Astrocyte (in vitro differentiated cells and primary cell): ENCODE measurements around the gene WBP1L. TPM values are rescaled to one million over a fixed set of nuclear protein-coding genes. Genes with fewer than 3 reads are reported as not detected.

Experiments
- DNase-seq: peaks from one replicate; pipeline ENCODE4 v3.0.0-alpha.2; 2010; ENCODE audit warnings: low read depth
- FAIRE-seq: peaks from 2 replicates; lab custom pipeline; 2011; peaks lifted over from hg19 to GRCh38; lab: Jason Lieb, UNC
- H2AFZ ChIP-seq: 2 replicates; pipeline ENCODE4 v1.6.0; 2012; ENCODE audit warnings: low read depth, low read length, inconsistent platforms
- H3K27ac ChIP-seq: 2 replicates; pipeline ENCODE4 v1.5.1; 2011; ENCODE audit warnings: low read depth, low read length, inconsistent platforms
- H3K27me3 ChIP-seq: 2 replicates; pipeline ENCODE4 v1.6.0; 2011; ENCODE audit warnings: low read length, inconsistent platforms; ENCODE audit not compliant: insufficient read depth
- H3K36me3 ChIP-seq: 2 replicates; pipeline ENCODE4 v1.5.1; 2011; ENCODE audit warnings: low read length, inconsistent platforms; ENCODE audit not compliant: insufficient read depth
- H3K4me1 ChIP-seq: 2 replicates; pipeline ENCODE4 v1.5.1; 2011; ENCODE audit warnings: low read length, inconsistent platforms; ENCODE audit not compliant: insufficient read depth
- H3K4me2 ChIP-seq: 2 replicates; pipeline ENCODE4 v1.6.0; 2012; ENCODE audit warnings: low read length, inconsistent platforms
- H3K4me3 ChIP-seq: 2 replicates; pipeline ENCODE4 v1.5.1; 2011; ENCODE audit warnings: low read depth, mild to moderate bottlenecking, low read length, inconsistent platforms; ENCODE audit not compliant: insufficient read depth
- H3K79me2 ChIP-seq: 2 replicates; pipeline ENCODE4 v1.6.0; 2012; ENCODE audit warnings: mild to moderate bottlenecking, low read length, inconsistent platforms; ENCODE audit not compliant: insufficient read depth
- H3K9ac ChIP-seq: 2 replicates; pipeline ENCODE4 v1.6.0; 2012; ENCODE audit warnings: mild to moderate bottlenecking, low read length, inconsistent platforms
- H3K9me3 ChIP-seq: 2 replicates; pipeline ENCODE4 v1.5.1; 2012; ENCODE audit warnings: low read depth, mild to moderate bottlenecking, low read length, inconsistent platforms; ENCODE audit not compliant: insufficient read depth
- H4K20me1 ChIP-seq: 2 replicates; pipeline ENCODE4 v1.6.0; 2012; ENCODE audit warnings: low read length, inconsistent platforms; ENCODE audit not compliant: insufficient read depth
- H3K27ac Mint-ChIP-seq: one replicate; pipeline ENCODE4 v1.8.0; 2021; ENCODE audit warnings: mild to moderate bottlenecking, mixed read lengths; ENCODE audit not compliant: unreplicated experiment
- H3K27me3 Mint-ChIP-seq: one replicate; pipeline ENCODE4 v1.8.0; 2021; ENCODE audit warnings: low read depth, mixed read lengths; ENCODE audit not compliant: unreplicated experiment
- H3K36me3 Mint-ChIP-seq: one replicate; pipeline ENCODE4 v1.8.0; 2021; ENCODE audit warnings: low read depth, mixed read lengths; ENCODE audit not compliant: unreplicated experiment
- H3K4me1 Mint-ChIP-seq: one replicate; pipeline ENCODE4 v1.8.0; 2021; ENCODE audit warnings: low read depth, mixed read lengths; ENCODE audit not compliant: unreplicated experiment
- H3K4me3 Mint-ChIP-seq: one replicate; pipeline ENCODE4 v1.8.0; 2021; ENCODE audit warnings: mild to moderate bottlenecking, moderate library complexity, mixed read lengths; ENCODE audit not compliant: unreplicated experiment
- H3K9me3 Mint-ChIP-seq: one replicate; pipeline ENCODE4 v1.8.0; 2021; ENCODE audit warnings: mild to moderate bottlenecking, mixed read lengths; ENCODE audit not compliant: unreplicated experiment
- EZH2 ChIP-seq: IDR thresholded peaks from 2 replicates; pipeline ENCODE4 v1.6.1; 2012; ENCODE audit warnings: mild to moderate bottlenecking, low read length, inconsistent platforms; ENCODE audit not compliant: insufficient read depth
- total RNA-seq: library from RNA; stranded (reverse); gene quantifications from 2 replicates; pipeline ENCODE4 v1.2.1, GENCODE V29; 2021
- TF ChIP-seq, protein P1 (sequence below): IDR thresholded peaks from 2 replicates; pipeline ENCODE4 v1.5.1; 2011; ENCODE audit warnings: low read depth, mild to moderate bottlenecking, inconsistent platforms, low read length, moderate library complexity; ENCODE audit not compliant: insufficient read depth

Gene WBP1L
- total RNA-seq, 1 donor from 2014 or later: 73.6 TPM

DNA sequence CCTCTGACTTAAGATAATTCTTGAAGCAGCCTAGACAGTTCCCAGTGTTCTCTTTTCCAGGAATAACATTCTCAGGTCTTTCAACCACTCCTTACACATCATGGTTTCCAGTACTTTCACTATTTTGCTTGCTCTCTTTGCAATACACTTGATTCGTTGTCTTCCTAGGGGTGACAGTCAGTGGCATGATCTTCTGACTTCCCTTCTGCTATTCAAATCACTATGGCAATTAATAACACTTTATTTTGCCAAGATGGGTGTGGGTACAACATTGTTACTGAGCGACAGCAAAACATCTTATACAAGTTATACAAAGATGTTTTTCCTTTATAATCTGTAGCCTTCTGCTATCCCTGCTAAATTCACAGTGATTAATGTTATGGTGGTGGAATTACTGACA, 44.9 kb upstream of the WBP1L start:
- Mint-ChIP-seq H3K27me3 (no peaks in the 10 kb centered on the region), H3K36me3 (peaks cover 20% of the 10 kb centered on the region), H3K4me1 (peaks cover 12% of the 10 kb centered on the region), H3K9me3 (no peaks in the 10 kb centered on the region), H3K27ac (no peak overlapping the region), H3K4me3 (peak overlapping the region; percentile 28)
- H3K9me3 ChIP-seq: no peaks in the 10 kb centered on the region
- no peak overlapping the region for H3K4me3 ChIP-seq
- no peak for DNase-seq
- no peaks in the 10 kb centered on the region for H3K4me1 ChIP-seq
- TF ChIP-seq EZH2: no peak
- TF ChIP-seq, protein P1, sequence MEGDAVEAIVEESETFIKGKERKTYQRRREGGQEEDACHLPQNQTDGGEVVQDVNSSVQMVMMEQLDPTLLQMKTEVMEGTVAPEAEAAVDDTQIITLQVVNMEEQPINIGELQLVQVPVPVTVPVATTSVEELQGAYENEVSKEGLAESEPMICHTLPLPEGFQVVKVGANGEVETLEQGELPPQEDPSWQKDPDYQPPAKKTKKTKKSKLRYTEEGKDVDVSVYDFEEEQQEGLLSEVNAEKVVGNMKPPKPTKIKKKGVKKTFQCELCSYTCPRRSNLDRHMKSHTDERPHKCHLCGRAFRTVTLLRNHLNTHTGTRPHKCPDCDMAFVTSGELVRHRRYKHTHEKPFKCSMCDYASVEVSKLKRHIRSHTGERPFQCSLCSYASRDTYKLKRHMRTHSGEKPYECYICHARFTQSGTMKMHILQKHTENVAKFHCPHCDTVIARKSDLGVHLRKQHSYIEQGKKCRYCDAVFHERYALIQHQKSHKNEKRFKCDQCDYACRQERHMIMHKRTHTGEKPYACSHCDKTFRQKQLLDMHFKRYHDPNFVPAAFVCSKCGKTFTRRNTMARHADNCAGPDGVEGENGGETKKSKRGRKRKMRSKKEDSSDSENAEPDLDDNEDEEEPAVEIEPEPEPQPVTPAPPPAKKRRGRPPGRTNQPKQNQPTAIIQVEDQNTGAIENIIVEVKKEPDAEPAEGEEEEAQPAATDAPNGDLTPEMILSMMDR: no peak
- no peaks in the 10 kb centered on the region for H3K79me2 ChIP-seq
- H3K27me3 ChIP-seq: no peaks in the 10 kb centered on the region
- H3K9ac ChIP-seq: no peak overlapping the region
- FAIRE-seq: no peak
- H3K36me3 ChIP-seq: peaks cover 5% of the 10 kb centered on the region
- no peak overlapping the region for H3K4me2 ChIP-seq
- H4K20me1 ChIP-seq: peaks cover 3% of the 10 kb centered on the region
- H2AFZ ChIP-seq: no peak overlapping the region
- H3K27ac ChIP-seq: no peak overlapping the region

DNA sequence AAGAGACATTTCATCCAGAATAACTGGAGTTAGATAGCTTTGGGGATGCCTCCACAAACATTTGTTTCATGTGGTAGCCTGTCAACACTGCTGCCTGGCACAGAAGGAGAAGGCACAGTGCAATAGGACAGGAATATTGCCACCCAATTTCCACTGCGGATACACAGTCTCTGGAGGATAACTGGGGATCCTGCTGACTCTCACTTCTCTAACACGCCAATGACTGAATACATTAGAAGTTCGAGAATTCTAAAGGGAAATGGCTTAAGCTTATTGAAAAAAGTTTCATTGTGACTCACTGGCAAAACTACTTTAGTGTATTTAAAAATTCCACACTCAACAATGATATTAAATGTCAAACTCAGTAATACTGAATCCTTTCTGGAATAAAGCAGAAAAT, 42.5 kb upstream of the WBP1L start:
- peaks cover 3% of the 10 kb centered on the region for H4K20me1 ChIP-seq
- H3K4me3 ChIP-seq: no peak overlapping the region
- H3K27me3 Mint-ChIP-seq: no peaks in the 10 kb centered on the region
- H3K27ac ChIP-seq: no peak overlapping the region
- no peaks in the 10 kb centered on the region for H3K27me3 ChIP-seq
- TF ChIP-seq EZH2: no peak
- TF ChIP-seq, protein P1: no peak
- H3K4me1 ChIP-seq: peaks cover 13% of the 10 kb centered on the region
- H3K79me2 ChIP-seq: peaks cover 9% of the 10 kb centered on the region
- H3K4me1 Mint-ChIP-seq: peaks cover 25% of the 10 kb centered on the region
- no peak overlapping the region for H3K27ac Mint-ChIP-seq
- no peak overlapping the region for H3K9ac ChIP-seq
- H3K36me3 ChIP-seq: peaks cover 5% of the 10 kb centered on the region
- H3K4me2 ChIP-seq: no peak overlapping the region
- peaks cover 17% of the 10 kb centered on the region for H3K36me3 Mint-ChIP-seq
- H2AFZ ChIP-seq: no peak overlapping the region
- DNase-seq (no peak), FAIRE-seq (no peak)
- H3K9me3 Mint-ChIP-seq: no peaks in the 10 kb centered on the region
- no peaks in the 10 kb centered on the region for H3K9me3 ChIP-seq
- no peak overlapping the region for H3K4me3 Mint-ChIP-seq

DNA sequence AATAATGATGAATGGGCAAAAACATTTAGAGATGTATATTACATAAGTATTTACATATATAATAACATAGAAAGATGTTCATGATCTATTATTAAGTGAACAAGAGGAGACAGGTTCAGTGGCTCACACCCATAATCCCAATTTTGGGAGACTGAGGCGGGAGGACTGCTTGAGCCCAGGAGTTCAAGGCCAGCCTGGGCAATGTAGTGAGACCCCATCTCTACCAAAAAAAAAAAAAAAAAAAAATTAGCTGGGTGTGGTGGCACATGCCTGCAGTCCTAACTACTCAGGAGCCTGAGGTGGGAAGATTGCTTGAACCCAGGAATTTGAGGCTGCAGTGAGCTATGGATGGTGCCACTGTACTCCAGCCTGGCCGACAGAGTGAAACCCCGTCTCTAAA, 42.0 kb upstream of the WBP1L start:
- no peak overlapping the region for H3K27ac Mint-ChIP-seq
- DNase-seq (no peak), FAIRE-seq (no peak)
- peaks cover 27% of the 10 kb centered on the region for H3K4me1 Mint-ChIP-seq
- peaks cover 13% of the 10 kb centered on the region for H3K79me2 ChIP-seq
- H3K36me3 Mint-ChIP-seq: peaks cover 13% of the 10 kb centered on the region
- H3K9me3 ChIP-seq: no peaks in the 10 kb centered on the region
- no peak overlapping the region for H3K27ac ChIP-seq
- TF ChIP-seq, protein P1: no peak
- TF ChIP-seq EZH2: no peak
- no peaks in the 10 kb centered on the region for H3K9me3 Mint-ChIP-seq
- no peak overlapping the region for H2AFZ ChIP-seq
- H3K4me1 ChIP-seq: peaks cover 13% of the 10 kb centered on the region
- no peak overlapping the region for H3K4me3 ChIP-seq
- peaks cover 3% of the 10 kb centered on the region for H4K20me1 ChIP-seq
- H3K4me2 ChIP-seq: no peak overlapping the region
- no peaks in the 10 kb centered on the region for H3K27me3 Mint-ChIP-seq
- no peak overlapping the region for H3K4me3 Mint-ChIP-seq
- no peak overlapping the region for H3K9ac ChIP-seq
- H3K27me3 ChIP-seq: no peaks in the 10 kb centered on the region
- H3K36me3 ChIP-seq: peaks cover 5% of the 10 kb centered on the region
